ENCODE results near the gene BLVRB.

BLVRB gene

DNA sequence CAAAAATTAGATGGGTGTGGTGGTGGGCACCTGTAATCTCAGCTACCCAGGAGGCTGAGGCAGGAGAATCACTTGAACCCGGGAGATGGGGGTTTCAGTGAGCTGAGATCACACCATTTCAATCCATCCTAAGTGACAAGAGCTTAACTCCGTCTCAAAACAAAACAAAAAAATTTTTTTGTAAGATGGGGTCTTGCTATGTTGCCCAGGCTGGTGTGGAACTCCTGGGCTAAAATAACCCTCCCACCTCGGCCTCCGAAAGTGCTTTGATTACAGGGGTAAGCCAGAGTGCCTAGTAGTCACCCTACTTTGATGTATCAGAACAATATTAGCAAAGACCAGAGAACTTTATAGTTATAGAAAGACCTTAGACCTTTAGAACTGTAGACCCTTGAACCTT, 9.2 kb upstream of the BLVRB start:
- Histone ChIP-seq H3K27me3 (replicated peaks; ENCODE audit: insufficient read depth, low read length) (0 out of 2 replicates have a peak, but pooled peaks cover 3% of the 10 kb centered on the region), H3K4me2 (ENCODE audit: low read depth, low read length) (no peak overlapping the region), H3K36me3 (replicated peaks; ENCODE audit: insufficient read depth, low read length) (no peaks in the 10 kb centered on the region), H3K79me2 (ENCODE audit: low read length) (no peaks in the 10 kb centered on the region), H3K9me2 (replicated peaks; ENCODE audit: insufficient read depth, low read length) (no peaks in the 10 kb centered on the region), H3K27ac (ENCODE audit: low read length) (no peak overlapping the region), H3K4me3 (ENCODE audit: low read length) (no peak overlapping the region), H3K9me3 (replicated peaks; ENCODE audit: insufficient read depth, low read length) (no peaks in the 10 kb centered on the region), H4K20me1 (ENCODE audit: insufficient read depth, low read length) (no peaks in the 10 kb centered on the region), H3K9ac (ENCODE audit: low read length) (no peak overlapping the region), H2AFZ (ENCODE audit: low read length) (no peak overlapping the region), H3K4me1 (ENCODE audit: low read length) (no peaks in the 10 kb centered on the region), H3F3A (ENCODE audit: insufficient read depth, low read length) (no peaks in the 10 kb centered on the region)
- TF ChIP-seq, protein P1, sequence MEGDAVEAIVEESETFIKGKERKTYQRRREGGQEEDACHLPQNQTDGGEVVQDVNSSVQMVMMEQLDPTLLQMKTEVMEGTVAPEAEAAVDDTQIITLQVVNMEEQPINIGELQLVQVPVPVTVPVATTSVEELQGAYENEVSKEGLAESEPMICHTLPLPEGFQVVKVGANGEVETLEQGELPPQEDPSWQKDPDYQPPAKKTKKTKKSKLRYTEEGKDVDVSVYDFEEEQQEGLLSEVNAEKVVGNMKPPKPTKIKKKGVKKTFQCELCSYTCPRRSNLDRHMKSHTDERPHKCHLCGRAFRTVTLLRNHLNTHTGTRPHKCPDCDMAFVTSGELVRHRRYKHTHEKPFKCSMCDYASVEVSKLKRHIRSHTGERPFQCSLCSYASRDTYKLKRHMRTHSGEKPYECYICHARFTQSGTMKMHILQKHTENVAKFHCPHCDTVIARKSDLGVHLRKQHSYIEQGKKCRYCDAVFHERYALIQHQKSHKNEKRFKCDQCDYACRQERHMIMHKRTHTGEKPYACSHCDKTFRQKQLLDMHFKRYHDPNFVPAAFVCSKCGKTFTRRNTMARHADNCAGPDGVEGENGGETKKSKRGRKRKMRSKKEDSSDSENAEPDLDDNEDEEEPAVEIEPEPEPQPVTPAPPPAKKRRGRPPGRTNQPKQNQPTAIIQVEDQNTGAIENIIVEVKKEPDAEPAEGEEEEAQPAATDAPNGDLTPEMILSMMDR (IDR thresholded peaks at IDR 0.05; ENCODE audit: low read length): no peak
- TF ChIP-seq EZH2 (optimal IDR thresholded peaks at IDR 0.05; ENCODE audit: low read depth, low read length): no peak
- TF ChIP-seq EZH2phosphoT487 (IDR thresholded peaks at IDR 0.05; ENCODE audit: low read length): no peak
- no peak for DNase-seq

GRCh38 chr19:40472516-40472915, 7.0 kb upstream of the BLVRB start:
- no peak for DNase-seq
- H3K27me3 ChIP-seq (replicated peaks; ENCODE audit: insufficient read depth, low read length): peaks cover 6% of the 10 kb centered on the region
- no peak overlapping the region for H3K4me2 ChIP-seq (ENCODE audit: low read depth, low read length)
- H3K9me3 ChIP-seq (replicated peaks; ENCODE audit: insufficient read depth, low read length): no peaks in the 10 kb centered on the region
- no peaks in the 10 kb centered on the region for H3K36me3 ChIP-seq (replicated peaks; ENCODE audit: insufficient read depth, low read length)
- H3K4me1 ChIP-seq (ENCODE audit: low read length): no peaks in the 10 kb centered on the region
- no peak overlapping the region for H3K27ac ChIP-seq (ENCODE audit: low read length)
- TF ChIP-seq EZH2 (optimal IDR thresholded peaks at IDR 0.05; ENCODE audit: low read depth, low read length) (no peak), EZH2phosphoT487 (IDR thresholded peaks at IDR 0.05; ENCODE audit: low read length) (no peak)
- TF ChIP-seq, protein P1 (IDR thresholded peaks at IDR 0.05; ENCODE audit: low read length): no peak
- H4K20me1 ChIP-seq (ENCODE audit: insufficient read depth, low read length): no peaks in the 10 kb centered on the region
- H3K9me2 ChIP-seq (replicated peaks; ENCODE audit: insufficient read depth, low read length): no peaks in the 10 kb centered on the region
- no peak overlapping the region for H3K9ac ChIP-seq (ENCODE audit: low read length)
- H2AFZ ChIP-seq (ENCODE audit: low read length): no peak overlapping the region
- H3K79me2 ChIP-seq (ENCODE audit: low read length): no peaks in the 10 kb centered on the region
- no peak overlapping the region for H3K4me3 ChIP-seq (ENCODE audit: low read length)
- no peaks in the 10 kb centered on the region for H3F3A ChIP-seq (ENCODE audit: insufficient read depth, low read length)

GRCh38 chr19:40471111-40471510, 5.6 kb upstream of the BLVRB start:
- no peaks in the 10 kb centered on the region for H4K20me1 ChIP-seq (ENCODE audit: insufficient read depth, low read length)
- DNase-seq: no peak
- H3K27me3 ChIP-seq (replicated peaks; ENCODE audit: insufficient read depth, low read length): peaks cover 13% of the 10 kb centered on the region
- H2AFZ ChIP-seq (ENCODE audit: low read length): no peak overlapping the region
- TF ChIP-seq EZH2phosphoT487 (IDR thresholded peaks at IDR 0.05; ENCODE audit: low read length) (no peak), EZH2 (optimal IDR thresholded peaks at IDR 0.05; ENCODE audit: low read depth, low read length) (no peak)
- TF ChIP-seq, protein P1 (IDR thresholded peaks at IDR 0.05; ENCODE audit: low read length): no peak
- no peaks in the 10 kb centered on the region for H3K36me3 ChIP-seq (replicated peaks; ENCODE audit: insufficient read depth, low read length)
- no peak overlapping the region for H3K4me3 ChIP-seq (ENCODE audit: low read length)
- no peak overlapping the region for H3K27ac ChIP-seq (ENCODE audit: low read length)
- no peaks in the 10 kb centered on the region for H3F3A ChIP-seq (ENCODE audit: insufficient read depth, low read length)
- H3K9me2 ChIP-seq (replicated peaks; ENCODE audit: insufficient read depth, low read length): no peaks in the 10 kb centered on the region
- peaks cover 7% of the 10 kb centered on the region; the same call in 1 of the 2 replicates for H3K4me1 ChIP-seq (ENCODE audit: low read length)
- H3K4me2 ChIP-seq (ENCODE audit: low read depth, low read length): no peak overlapping the region
- no peaks in the 10 kb centered on the region for H3K79me2 ChIP-seq (ENCODE audit: low read length)
- H3K9ac ChIP-seq (ENCODE audit: low read length): no peak overlapping the region
- no peaks in the 10 kb centered on the region for H3K9me3 ChIP-seq (replicated peaks; ENCODE audit: insufficient read depth, low read length)
